ENCODE data around the gene SLC16A6.

The SLC16A6 gene

GRCh38 chr17:68293490-68294195 lies 2.7 kb upstream of the SLC16A6 start:
- TF ChIP-seq ZFX (IDR thresholded peaks at IDR 0.05; ENCODE audit: borderline replicate concordance), result no peak
- no peak for TF ChIP-seq CTCF (IDR thresholded peaks at IDR 0.05)
- no peak overlapping the region for H3K27ac ChIP-seq

- peak overlapping the region; percentile 84 for H3K27ac ChIP-seq
Measured at GRCh38 chr17:68292689-68293040, 1.7 kb upstream of the SLC16A6 start.

GRCh38 chr17:68291836-68292688 lies 1.1 kb upstream of the SLC16A6 start:
- H3K27ac ChIP-seq, result peak overlapping the region; percentile 84
- TF ChIP-seq CTCF (IDR thresholded peaks at IDR 0.05) (peak; percentile 28; the same call in 1 of the 2 replicates), ZFX (IDR thresholded peaks at IDR 0.05; ENCODE audit: borderline replicate concordance) (no peak)

More at GRCh38 chr17:68292689-68293040, 1.7 kb upstream of the SLC16A6 start:
- TF ChIP-seq CTCF (IDR thresholded peaks at IDR 0.05), result no peak

- H3K27ac ChIP-seq, result peak overlapping the region; percentile 84
- no peak for TF ChIP-seq ZFX (IDR thresholded peaks at IDR 0.05; ENCODE audit: borderline replicate concordance)
- no peak for TF ChIP-seq CTCF (IDR thresholded peaks at IDR 0.05)
Measured at GRCh38 chr17:68290268-68290954, 516 bp downstream of the SLC16A6 start.

GRCh38 chr17:68289936-68290267 lies 1.0 kb downstream of the SLC16A6 start:
- no peak overlapping the region for H3K27ac ChIP-seq
- no peak for TF ChIP-seq ZFX (IDR thresholded peaks at IDR 0.05; ENCODE audit: borderline replicate concordance)
- TF ChIP-seq CTCF (IDR thresholded peaks at IDR 0.05), result no peak

- no peak overlapping the region for H3K27ac ChIP-seq
- TF ChIP-seq ZFX (IDR thresholded peaks at IDR 0.05; ENCODE audit: borderline replicate concordance), result no peak
- no peak for TF ChIP-seq CTCF (IDR thresholded peaks at IDR 0.05)
Measured at GRCh38 chr17:68289473-68289872, 1.5 kb downstream of the SLC16A6 start.
